ENCODE data around the gene RPL10.

Gene RPL10

GRCh38 chrX:154433605-154434004 is 35.4 kb downstream of the RPL10 start:
- DNase-seq = no peak

- DNase-seq = no peak
Measured at GRCh38 chrX:154434394-154435168, 36.4 kb downstream of the RPL10 start.

GRCh38 chrX:154435171-154435733 is 37.1 kb downstream of the RPL10 start:
- no peak for DNase-seq

- DNase-seq = peak; percentile 9
Measured at GRCh38 chrX:154436374-154436982, 38.3 kb downstream of the RPL10 start.

GRCh38 chrX:154436983-154437752 is 39.0 kb downstream of the RPL10 start, which contains the start of gene GDI1:
Gene GDI1, plus strand, starts transcription at chrX:154437154. Its CDS starts 101 bp downstream, at chrX:154437255.
- peak; percentile 6 for DNase-seq

- DNase-seq = no peak
Measured at GRCh38 chrX:154437971-154438893, 40.1 kb downstream of the RPL10 start.

GRCh38 chrX:154439841-154440240 is 41.7 kb downstream of the RPL10 start:
- no peak for DNase-seq

GRCh38 chrX:154440623-154441357 is 42.6 kb downstream of the RPL10 start:
- no peak for DNase-seq

- no peak for DNase-seq
Measured at GRCh38 chrX:154441564-154441963, 43.4 kb downstream of the RPL10 start.

- DNase-seq = no peak
Measured at GRCh38 chrX:154441984-154442707, 44.0 kb downstream of the RPL10 start.

GRCh38 chrX:154443479-154443910 is 45.3 kb downstream of the RPL10 start:
- DNase-seq = no peak

GRCh38 chrX:154443992-154444754 is 46.0 kb downstream of the RPL10 start, which contains the start of gene FAM50A:
Gene FAM50A, plus strand, starts transcription at chrX:154444141. Its CDS starts 95 bp downstream, at chrX:154444236.
- DNase-seq = peak; percentile 21

GRCh38 chrX:154444755-154445246 is 46.6 kb downstream of the RPL10 start:
- no peak for DNase-seq

GRCh38 chrX:154445776-154446175 is 47.6 kb downstream of the RPL10 start:
- no peak for DNase-seq

GRCh38 chrX:154446430-154446829 is 48.3 kb downstream of the RPL10 start:
- no peak for DNase-seq

- no peak for DNase-seq
Measured at GRCh38 chrX:154448484-154448883, 50.3 kb downstream of the RPL10 start.

GRCh38 chrX:154449618-154450017 is 51.4 kb downstream of the RPL10 start:
- no peak for DNase-seq

- DNase-seq = no peak
Measured at GRCh38 chrX:154450312-154450711, 52.1 kb downstream of the RPL10 start.

Data from NCI-H2171 treated with DMSO at 0.1 percent for 48 hours (cell line).